ENCODE measurements around the gene KLF3.

The KLF3 gene

GRCh38 chr4:38663801-38664705, at the start of gene KLF3:
KLF3 (plus strand) TSS chr4:38664199; CDS start chr4:38680626, 16,427 bp downstream.
- TF ChIP-seq, protein P1, sequence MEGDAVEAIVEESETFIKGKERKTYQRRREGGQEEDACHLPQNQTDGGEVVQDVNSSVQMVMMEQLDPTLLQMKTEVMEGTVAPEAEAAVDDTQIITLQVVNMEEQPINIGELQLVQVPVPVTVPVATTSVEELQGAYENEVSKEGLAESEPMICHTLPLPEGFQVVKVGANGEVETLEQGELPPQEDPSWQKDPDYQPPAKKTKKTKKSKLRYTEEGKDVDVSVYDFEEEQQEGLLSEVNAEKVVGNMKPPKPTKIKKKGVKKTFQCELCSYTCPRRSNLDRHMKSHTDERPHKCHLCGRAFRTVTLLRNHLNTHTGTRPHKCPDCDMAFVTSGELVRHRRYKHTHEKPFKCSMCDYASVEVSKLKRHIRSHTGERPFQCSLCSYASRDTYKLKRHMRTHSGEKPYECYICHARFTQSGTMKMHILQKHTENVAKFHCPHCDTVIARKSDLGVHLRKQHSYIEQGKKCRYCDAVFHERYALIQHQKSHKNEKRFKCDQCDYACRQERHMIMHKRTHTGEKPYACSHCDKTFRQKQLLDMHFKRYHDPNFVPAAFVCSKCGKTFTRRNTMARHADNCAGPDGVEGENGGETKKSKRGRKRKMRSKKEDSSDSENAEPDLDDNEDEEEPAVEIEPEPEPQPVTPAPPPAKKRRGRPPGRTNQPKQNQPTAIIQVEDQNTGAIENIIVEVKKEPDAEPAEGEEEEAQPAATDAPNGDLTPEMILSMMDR (IDR thresholded peaks at IDR 0.05; ENCODE audit: insufficient read depth, low read length, missing control alignments) = no peak
- H3K4me3 ChIP-seq (ENCODE audit: low read depth, low read length) = peak within 1 kb of the TSS; percentile 72
- CTCF ChIA-PET = interaction anchor here (1.0 to 4.4 kb wide), 2 partner anchors 12 to 68 kb away, joined by 3 to 33 read pairs; no protein-coding TSS in a partner anchor
- POLR2A ChIA-PET = no interaction called here
- DNase-seq (ENCODE audit: low read depth, low spot score) = peak; percentile 24

GRCh38 chr4:38614231-38614630, 49.8 kb upstream of the KLF3 start:
- no peak for DNase-seq (ENCODE audit: low read depth, low spot score)
- TF ChIP-seq, protein P1 (IDR thresholded peaks at IDR 0.05; ENCODE audit: insufficient read depth, low read length, missing control alignments) = no peak
- ChIA-PET POLR2A (no interaction called here), CTCF (interaction anchor here (1.5 kb wide), 1 partner anchor 11 kb away, joined by 4 read pairs; no protein-coding TSS in a partner anchor)
- H3K4me3 ChIP-seq (ENCODE audit: low read depth, low read length) = no peak overlapping the region

- POLR2A ChIA-PET = no interaction called here
- DNase-seq (ENCODE audit: low read depth, low spot score) = no peak
- TF ChIP-seq, protein P1 (IDR thresholded peaks at IDR 0.05; ENCODE audit: insufficient read depth, low read length, missing control alignments) = no peak
- CTCF ChIA-PET = no interaction called here
- no peak overlapping the region for H3K4me3 ChIP-seq (ENCODE audit: low read depth, low read length)
Observed at GRCh38 chr4:38615847-38616246, 48.2 kb upstream of the KLF3 start.

DNA sequence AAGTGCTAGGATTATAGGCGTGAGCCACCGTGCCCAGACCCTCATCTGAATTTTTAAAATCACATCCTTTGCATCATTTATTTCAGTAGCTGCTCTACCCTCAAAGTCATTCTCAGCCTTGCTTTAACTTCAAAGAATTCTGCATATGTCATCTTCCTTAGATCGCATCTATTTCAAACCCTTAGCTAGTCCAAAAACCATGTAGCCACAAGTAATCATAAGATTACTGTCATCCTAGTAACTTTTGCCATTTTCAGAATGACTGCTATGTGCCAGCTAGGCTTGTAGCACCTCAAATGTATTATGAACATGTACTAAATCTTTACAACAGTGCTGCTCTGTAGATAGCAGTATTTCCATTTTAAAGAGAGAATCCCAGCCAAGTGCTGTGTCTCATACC, 45.5 kb upstream of the KLF3 start:
- DNase-seq (ENCODE audit: low read depth, low spot score) = no peak
- TF ChIP-seq, protein P1 (IDR thresholded peaks at IDR 0.05; ENCODE audit: insufficient read depth, low read length, missing control alignments) = no peak
- CTCF ChIA-PET = no interaction called here
- H3K4me3 ChIP-seq (ENCODE audit: low read depth, low read length) = no peak overlapping the region
- POLR2A ChIA-PET = no interaction called here

- TF ChIP-seq, protein P1 (IDR thresholded peaks at IDR 0.05; ENCODE audit: insufficient read depth, low read length, missing control alignments) = no peak
- no peak for DNase-seq (ENCODE audit: low read depth, low spot score)
- ChIA-PET POLR2A (no interaction called here), CTCF (no interaction called here)
- H3K4me3 ChIP-seq (ENCODE audit: low read depth, low read length) = no peak overlapping the region
Observed at GRCh38 chr4:38619316-38619715, 44.7 kb upstream of the KLF3 start.

DNA sequence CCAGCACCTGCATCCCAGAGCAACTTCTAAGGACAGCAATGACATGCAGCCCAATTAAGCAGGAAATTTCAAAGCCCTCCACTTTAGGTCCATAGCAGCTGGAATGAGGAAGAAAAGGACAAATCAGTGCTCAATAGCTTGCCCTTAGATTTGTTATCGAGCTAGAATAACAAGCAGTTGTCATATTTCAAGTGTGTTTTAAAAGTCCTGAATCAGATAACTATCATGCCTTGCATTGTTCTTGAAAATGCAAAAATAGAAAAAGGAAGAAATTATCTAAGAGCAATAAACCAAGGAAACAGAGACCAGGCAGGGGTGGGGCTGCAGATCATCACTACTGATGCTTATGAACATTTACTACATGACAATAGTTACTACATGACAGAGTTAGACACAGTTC, 43.9 kb upstream of the KLF3 start:
- TF ChIP-seq, protein P1 (IDR thresholded peaks at IDR 0.05; ENCODE audit: insufficient read depth, low read length, missing control alignments) = no peak
- POLR2A ChIA-PET = no interaction called here
- CTCF ChIA-PET = interaction anchor here (0.8 kb wide), 1 partner anchor 17 kb away, joined by 3 read pairs; no protein-coding TSS in a partner anchor
- DNase-seq (ENCODE audit: low read depth, low spot score) = no peak
- H3K4me3 ChIP-seq (ENCODE audit: low read depth, low read length) = no peak overlapping the region
